ENCODE data around the gene ARHGAP23.

The ARHGAP23 gene, protein sequence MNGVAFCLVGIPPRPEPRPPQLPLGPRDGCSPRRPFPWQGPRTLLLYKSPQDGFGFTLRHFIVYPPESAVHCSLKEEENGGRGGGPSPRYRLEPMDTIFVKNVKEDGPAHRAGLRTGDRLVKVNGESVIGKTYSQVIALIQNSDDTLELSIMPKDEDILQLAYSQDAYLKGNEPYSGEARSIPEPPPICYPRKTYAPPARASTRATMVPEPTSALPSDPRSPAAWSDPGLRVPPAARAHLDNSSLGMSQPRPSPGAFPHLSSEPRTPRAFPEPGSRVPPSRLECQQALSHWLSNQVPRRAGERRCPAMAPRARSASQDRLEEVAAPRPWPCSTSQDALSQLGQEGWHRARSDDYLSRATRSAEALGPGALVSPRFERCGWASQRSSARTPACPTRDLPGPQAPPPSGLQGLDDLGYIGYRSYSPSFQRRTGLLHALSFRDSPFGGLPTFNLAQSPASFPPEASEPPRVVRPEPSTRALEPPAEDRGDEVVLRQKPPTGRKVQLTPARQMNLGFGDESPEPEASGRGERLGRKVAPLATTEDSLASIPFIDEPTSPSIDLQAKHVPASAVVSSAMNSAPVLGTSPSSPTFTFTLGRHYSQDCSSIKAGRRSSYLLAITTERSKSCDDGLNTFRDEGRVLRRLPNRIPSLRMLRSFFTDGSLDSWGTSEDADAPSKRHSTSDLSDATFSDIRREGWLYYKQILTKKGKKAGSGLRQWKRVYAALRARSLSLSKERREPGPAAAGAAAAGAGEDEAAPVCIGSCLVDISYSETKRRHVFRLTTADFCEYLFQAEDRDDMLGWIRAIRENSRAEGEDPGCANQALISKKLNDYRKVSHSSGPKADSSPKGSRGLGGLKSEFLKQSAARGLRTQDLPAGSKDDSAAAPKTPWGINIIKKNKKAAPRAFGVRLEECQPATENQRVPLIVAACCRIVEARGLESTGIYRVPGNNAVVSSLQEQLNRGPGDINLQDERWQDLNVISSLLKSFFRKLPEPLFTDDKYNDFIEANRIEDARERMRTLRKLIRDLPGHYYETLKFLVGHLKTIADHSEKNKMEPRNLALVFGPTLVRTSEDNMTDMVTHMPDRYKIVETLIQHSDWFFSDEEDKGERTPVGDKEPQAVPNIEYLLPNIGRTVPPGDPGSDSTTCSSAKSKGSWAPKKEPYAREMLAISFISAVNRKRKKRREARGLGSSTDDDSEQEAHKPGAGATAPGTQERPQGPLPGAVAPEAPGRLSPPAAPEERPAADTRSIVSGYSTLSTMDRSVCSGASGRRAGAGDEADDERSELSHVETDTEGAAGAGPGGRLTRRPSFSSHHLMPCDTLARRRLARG (N-terminal part only)

DNA sequence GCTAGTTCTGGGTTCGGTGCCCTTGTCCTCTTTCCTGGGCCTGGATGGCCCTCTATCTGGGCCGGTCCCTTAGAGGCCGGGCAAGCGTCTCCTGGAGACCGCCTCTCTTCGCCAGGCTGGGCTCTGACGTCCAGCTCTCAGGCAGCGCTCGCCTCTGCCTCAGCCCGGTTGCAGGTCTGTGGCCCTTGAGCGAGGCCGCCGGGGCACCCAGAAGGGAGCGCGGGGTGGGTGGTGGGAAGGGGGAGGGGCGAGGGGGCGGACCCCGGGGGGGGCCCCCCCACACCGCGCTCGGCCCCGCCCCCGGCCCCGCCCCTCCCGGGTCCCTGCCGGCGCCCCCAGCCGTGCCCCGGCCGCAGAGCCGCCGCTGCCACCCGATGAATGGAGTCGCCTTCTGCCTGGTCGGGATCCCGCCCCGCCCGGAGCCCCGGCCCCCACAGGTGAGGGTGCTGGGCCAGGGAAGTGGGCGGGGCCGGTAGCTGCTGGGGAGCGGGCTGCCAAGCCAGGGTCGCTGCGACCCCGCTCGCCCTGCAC is at the start of gene ARHGAP23:
ARHGAP23 (plus strand) TSS at position 353 of the 531 bp plus-strand sequence; CDS start at position 375, 22 bp downstream.
- DNase-seq (ENCODE audit: low spot score) (peak; percentile 53), FAIRE-seq (no peak)

DNA sequence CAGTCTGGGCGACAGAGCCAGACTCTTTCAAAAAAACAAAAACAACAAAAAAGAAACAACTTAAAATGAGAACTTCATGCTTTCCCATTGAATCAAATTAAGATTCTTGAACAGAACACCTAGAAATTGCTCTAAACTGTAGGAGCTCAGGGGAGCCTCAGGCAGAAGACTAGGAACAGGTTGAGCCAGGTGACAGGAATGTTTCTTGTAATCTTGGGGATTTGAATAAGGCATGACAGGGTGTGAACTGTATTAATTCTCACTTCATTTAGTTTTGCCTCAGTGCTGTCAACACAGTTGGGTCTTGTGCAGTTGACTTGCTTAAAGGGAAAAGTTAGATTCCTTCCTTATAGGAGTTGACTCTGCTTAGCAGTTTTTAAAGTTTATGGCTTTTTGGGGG is 48.8 kb upstream of the ARHGAP23 start:
- FAIRE-seq (no peak), DNase-seq (ENCODE audit: low spot score) (no peak)

DNA sequence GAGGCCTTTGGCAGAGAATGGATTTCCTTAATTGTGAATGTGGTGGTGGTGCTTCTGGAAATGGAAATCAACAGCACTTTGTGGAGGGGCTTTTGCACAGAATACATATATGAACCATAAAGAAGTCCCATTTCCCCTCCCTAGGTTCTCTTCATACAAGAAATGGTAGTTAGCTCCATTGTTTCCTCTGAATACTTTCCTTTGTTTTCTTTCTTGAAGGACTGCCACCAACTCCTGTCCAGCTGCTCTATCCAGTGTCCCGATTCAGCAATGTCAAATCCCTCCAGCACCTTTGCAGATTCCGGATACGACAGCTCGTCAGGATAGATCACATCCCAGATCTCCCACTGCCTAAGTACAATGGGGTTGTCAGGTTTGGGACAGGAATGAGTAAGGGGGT is 33.2 kb upstream of the ARHGAP23 start:
- DNase-seq (ENCODE audit: low spot score) (no peak), FAIRE-seq (no peak)

DNA sequence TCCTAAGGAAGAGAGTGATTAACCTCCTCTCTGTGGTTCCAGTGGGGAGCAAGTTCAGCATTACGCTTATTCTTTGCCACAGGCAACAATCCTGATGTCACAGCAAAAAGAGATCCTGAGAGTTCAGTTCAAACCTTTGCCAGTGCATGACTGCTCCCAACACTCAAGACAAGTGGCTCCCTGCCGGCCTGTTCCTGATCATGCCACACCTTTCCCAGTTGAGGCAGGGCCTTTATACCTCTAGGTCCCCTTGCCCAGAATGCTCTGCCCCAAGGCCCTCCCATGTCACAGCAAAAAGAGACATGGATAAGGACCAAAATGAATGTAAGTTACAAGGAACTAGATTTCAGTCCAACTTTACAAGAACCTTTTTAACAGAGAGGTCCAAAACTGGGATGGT is 31.0 kb upstream of the ARHGAP23 start:
- DNase-seq (ENCODE audit: low spot score) = no peak
- no peak for FAIRE-seq

DNA sequence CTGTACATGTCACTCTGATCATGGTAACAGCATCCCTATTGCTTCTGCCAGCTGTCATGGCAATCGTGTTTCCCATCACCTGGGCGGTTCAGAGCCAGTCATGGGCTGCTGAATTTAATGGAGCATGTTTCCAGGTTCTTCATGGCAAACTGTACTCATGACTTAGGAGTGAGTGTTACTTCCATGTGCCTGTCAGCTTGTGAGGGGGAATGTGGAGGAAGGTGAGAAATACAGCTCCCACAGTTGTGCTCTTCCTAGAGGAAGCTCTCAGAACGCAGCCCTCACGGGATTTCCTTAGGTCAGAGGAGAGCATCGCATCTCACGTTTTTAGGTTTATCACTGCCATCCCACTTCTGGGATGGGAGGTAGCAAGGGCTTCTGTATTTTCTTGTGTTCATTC is 28.0 kb upstream of the ARHGAP23 start:
- FAIRE-seq (no peak), DNase-seq (ENCODE audit: low spot score) (no peak)

DNA sequence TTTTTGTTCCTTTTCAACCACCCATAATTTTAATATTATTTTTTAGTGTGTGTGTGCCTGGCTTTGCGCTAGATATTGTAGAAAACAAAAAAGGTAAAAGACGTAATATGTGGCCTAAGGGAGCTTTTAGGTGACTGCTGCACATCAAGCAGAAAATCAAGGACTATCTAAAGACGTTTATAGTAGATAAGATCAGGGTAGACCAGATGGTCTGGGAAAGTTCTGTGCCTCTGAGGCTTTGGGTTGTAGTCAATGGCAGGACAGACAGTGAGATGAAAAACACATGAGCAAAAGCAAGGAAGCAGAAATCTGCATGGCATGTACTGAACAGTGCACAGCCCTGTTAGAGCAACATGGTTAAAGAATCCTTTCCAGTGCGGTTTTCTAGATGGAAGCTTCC is 26.8 kb upstream of the ARHGAP23 start:
- DNase-seq (ENCODE audit: low spot score) (no peak), FAIRE-seq (no peak)

DNA sequence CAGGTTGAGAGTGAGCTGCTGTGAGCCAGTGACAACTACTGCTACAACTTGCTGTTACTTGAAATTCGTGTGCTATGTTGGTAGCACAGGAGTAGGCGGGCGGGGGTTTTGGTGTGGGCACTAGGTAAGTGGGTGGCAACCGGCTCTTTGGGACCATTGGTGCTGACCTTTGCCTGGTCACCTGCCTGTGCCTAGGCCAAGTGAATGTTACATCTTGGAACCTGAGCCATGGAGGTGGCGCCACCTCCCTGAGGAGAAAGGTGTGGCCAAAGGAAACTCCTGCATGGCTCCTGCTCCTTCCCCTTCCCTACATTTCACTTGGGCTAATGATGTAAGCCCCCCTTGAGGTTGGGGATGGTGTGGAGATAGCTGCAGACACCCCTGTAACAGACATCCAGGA is 25.4 kb upstream of the ARHGAP23 start:
- FAIRE-seq = no peak
- no peak for DNase-seq (ENCODE audit: low spot score)

DNA sequence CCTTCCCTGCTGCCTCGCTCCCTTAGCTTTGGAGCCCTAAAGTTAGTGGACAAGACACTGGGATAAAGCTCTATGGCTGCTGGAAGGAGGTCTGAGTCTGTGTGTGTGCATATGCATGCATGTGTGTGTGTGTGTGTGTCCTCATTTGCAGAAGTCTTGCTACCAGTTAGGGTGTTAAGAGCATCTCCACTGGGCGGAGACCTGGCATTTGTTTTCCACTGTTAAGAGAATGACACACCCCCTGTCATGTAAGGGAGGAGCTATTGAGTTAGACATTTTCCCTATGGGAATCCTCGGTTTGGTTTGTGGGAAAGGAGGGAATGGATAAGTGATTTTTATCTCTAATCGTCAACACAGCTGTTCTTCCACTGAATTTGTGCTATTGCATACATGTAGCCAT is 24.8 kb upstream of the ARHGAP23 start:
- DNase-seq (ENCODE audit: low spot score) (no peak), FAIRE-seq (no peak)

DNA sequence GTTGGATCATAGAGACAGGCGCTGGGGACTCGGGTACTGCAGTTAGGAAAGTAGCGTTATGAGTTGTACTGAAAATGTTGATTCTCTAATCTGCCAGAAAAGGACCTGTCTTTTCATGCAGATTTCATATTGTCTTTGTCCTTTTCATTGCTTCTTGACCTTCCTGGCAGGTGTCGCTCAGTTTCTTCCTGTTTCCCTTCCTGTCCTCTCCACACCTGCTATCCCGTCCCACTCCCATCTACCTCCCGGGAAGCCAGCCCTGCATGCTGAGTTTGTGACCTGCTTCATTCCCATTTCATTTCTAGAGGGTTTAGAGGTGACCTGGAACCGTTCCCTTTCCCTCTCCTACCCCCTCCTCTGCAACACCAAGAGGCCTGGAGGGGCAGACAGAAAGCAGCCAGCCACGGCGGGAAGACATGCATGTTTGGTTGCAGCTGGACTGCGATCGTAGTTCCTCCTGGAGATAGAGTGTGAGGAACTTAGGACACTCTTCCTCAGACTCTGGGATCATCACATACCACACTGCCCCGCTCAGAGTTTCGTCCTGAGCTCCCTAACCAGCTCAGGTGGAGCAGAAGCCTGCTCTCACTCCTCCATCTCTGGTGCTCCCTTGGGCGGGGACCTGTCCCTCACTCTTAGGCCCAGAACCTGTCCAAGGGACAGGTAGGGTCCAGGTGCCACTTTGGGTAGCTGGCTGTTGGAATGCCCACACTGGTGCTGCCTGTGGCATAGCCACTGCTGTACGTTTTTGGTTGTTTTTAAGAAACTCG is 23.9 kb upstream of the ARHGAP23 start:
- DNase-seq (ENCODE audit: low spot score) = no peak
- no peak for FAIRE-seq

DNA sequence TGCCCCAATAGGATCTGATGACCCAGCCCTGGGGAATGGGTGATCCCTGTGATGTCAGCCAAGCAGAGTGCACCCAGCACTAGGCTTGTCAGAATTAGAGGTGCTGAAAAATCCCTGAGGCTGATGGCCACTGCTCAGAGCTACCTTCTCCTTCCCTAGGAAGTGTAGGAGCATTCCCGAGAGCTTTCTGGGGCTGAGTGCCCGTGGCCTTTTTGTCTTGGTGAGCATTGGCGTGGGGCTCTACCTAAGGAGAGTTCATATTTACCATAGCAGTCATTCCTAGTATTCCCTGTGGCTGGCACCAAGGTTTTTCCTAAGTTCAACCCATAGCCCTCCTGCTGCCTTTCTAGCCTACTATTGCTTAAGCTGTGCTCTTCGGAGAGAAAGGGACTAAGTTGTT is 22.6 kb upstream of the ARHGAP23 start:
- no peak for FAIRE-seq
- no peak for DNase-seq (ENCODE audit: low spot score)

DNA sequence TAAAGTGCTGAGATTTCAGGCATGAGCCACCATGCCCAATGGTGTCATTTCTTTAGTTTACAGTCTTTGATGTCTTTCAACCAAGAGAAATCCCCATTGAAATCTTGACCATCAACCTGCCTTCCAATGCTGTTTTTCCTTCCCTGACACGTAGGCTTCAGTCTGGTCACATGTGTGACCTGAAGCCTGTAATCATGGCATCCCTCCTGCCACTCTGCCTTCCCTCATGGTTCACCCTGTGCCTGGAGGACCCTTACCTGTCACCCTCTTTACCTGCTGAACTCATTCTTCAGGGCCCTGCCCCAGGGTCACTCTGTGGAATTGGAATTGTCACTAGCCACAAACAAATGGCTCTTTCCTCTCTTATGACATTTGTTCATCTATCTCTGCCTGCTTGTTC is 18.1 kb upstream of the ARHGAP23 start:
- FAIRE-seq (no peak), DNase-seq (ENCODE audit: low spot score) (no peak)

DNA sequence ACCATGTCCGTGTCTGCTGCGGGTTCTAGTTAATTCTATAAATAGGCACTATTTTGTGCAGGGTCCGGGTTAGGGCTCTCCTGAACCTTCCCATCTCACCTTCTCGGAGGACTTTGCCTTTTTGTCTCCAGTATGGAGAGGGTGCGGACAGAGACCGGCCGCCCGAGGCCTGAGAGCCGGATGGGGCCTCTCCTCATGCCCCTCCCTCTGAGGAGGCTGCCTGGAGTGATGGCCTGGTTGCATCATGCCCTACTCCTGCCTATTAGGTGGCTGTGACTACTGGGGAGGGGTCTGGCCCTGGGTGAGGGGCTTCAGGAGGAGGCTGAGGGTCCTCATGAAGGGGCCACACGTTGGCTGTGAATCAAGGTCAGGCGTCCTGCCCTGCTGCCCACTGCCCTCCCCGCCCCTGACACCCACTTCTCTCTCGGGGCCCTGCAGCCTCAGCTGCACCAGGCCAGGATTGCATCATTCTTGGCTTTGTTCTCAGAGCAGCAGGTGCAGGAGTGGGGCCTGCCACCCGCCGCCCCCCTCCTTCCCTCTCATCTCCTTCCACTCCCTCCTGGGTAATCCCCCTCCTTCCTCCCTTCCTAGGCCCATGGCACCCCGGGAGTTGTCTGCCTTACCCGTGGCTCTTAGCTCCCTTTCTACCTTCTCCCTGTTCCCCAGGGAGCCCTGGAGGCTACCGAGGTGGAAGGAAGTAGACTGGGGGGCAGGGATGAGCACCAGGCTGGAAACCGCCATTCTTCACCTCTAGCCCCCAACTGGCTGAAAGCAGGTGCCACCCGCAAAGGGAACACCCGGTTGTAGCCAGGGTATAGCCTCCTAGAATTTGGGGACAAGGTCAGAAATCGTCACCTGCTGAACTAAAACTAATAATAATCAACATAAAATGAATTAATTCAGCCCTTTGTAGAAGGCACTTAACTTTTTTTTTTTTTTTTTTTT is 12.7 kb upstream of the ARHGAP23 start:
- DNase-seq (ENCODE audit: low spot score) (no peak), FAIRE-seq (no peak)

DNA sequence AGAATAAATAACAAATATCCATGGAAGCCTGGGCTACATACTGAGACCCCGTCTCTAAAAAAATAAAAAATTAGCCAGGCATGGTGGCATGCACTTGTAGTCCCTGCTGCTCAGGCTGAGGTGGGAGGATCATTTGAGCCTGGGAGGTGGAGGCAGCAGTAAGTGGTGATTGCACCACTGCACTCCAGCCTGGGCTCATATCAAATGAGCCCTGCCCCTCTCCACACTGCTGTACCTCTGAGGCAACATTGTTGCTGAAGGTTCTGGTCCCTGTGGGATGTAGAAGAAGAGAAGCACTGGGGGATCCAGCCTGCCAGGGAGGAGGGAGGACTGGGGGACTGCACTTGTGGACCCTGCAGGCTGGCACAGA is 11.4 kb upstream of the ARHGAP23 start:
- DNase-seq (ENCODE audit: low spot score) = no peak
- no peak for FAIRE-seq

DNA sequence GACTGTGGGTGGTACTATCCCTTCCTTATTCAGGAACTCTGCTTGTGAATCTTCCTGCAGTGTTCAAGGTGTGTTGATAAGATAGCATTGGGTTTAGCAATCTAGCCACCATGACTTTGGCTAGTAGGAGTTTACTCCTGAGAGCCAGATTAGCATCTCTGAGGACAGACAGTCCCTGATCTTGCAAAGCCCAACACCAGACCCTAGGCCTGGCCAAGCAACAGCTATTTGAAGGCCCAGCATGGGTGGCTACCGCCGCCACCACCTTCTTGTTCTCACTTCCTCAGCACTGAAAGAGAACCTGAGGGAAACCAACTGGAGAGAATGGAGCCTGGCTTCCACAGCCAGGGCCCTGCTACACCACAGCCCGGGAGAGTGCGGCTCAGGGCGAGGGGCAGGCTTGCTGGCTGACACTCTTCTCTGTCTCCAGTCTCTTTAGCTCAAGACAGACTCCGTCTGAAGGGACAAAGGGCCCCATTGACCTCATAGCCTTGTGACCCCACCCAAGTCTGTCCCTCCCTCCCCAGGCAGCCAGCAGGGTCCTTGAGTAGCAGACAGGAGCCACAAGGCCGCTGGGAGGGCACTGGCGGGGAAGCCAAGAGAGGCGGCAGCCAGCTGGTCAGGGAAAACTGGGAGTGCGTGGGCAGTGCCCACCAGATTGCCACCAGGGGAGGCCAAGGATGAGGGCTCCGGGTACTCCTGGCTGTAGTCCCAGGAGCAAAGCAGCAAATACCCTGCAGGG is 10.9 kb upstream of the ARHGAP23 start:
- no peak for DNase-seq (ENCODE audit: low spot score)
- no peak for FAIRE-seq

DNA sequence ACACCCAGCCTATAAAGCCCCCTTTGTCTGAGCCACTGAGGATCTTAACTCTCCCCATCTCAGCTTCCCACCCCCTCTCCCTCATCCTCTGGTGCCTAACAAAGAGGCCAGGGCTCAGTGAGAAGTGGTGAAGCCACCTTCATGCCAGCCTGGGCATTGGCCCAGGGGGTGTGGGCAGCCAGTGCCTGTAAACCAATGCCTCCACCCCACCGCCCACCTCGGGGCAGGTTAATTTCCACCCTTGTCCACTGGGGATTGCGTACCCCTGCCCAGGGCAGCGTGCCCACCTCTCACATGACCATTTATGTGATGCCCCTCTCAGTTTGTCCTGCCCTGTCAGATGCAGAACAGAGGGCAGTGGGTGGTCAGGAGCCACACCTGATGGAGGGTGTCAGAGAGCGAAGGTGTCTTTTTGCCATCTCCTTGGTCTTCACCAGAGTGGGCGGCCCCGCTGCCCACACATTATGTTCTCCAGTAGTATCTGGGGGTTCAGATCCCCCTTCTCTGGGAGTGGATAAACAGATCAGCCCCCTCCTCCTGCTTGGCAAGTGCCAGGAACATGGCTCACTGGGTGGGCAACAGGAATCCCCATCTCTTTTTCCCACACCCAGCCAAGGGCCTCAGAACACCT is 10.1 kb upstream of the ARHGAP23 start:
- no peak for DNase-seq (ENCODE audit: low spot score)
- FAIRE-seq = no peak

DNA sequence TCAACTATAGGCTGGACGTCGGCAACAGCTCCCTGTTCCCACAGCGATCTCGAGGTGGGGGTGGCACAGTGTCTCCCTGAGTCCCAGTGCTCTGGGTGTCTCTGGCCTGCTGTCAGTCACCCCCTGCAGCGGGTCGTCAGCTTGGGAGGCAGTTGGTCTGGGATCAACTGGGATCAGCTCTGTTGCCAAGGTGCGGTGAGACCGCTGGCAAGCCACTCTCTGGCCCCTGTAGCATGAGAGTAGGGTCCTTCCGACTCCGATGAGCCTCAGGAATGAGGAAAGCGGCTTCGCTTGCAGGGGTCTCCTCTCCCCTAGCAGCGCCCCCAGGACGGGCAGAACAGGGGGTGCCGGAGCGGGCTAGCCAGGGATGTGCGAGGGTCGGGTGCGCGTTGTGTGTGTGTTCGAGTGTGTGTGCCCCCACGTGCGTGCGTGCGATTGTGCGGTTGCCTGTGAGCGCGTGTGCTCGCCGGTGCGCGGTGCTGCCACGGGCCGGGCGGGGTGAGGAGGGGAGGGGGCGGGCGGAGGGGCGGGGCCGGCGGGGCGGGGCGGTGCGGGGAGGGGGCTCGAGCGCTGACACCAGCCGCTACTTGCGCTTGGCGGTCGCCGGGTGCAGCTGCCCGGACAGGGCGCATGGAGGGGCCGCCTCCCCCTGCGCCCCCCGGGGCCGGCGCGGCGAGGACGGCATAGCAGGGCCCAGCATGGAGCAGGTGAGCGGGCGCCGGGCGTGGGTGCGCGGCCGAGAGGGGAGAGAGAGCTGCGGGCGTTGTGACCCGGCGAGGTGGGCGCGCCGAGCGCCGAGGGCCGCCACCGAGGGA is 9.4 kb upstream of the ARHGAP23 start:
- FAIRE-seq (no peak), DNase-seq (ENCODE audit: low spot score) (no peak)

DNA sequence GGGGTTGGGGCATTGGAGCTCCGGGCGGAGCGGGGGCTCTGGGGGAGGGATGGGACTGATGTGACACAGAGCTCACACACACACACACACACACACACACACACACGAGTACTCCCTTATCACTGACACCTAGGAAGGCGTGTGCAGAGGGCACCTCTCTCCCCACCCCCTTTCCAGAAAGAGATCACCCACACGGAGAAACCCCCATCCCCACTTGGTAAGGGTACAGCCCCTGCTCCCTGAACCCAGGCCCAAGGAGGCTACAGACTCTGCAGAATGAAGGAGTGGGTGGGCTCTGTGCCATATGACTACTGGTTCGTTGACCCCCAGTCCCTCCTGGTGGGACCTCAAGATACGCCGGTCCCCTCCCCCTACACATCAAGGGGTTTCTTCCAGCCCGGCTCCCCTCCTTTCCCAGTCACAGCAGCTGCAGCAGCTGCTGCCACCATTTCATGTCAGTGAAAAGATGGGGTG is 8.7 kb upstream of the ARHGAP23 start:
- FAIRE-seq (no peak), DNase-seq (ENCODE audit: low spot score) (no peak)
